Ovary (tissue), 3 donors: ENCODE results near the gene TREML1.

ENCODE experiments used
- POLR2A ChIP-seq: fragments of 450-650 bp; IDR thresholded peaks from one replicate; pipeline ENCODE4 v1.6.1; 2017; ENCODE audit warnings: antibody characterized with exemption, mild to moderate bottlenecking, moderate library complexity
- TF ChIP-seq, protein P1 (sequence below), 3 donors: fragments of 450-650 bp in 2 of 3; fragments of 200-600 bp in 1 of 3; IDR thresholded peaks; one replicate each; pipeline versions ENCODE4 v1.5.1 to v1.8.0; 2016 to 2022; ENCODE audit warnings: antibody characterized with exemption in 3 of 3, mild to moderate bottlenecking in 1 of 3
- donor health status: DM: no; HTN: no; CAD: no.

DNA sequence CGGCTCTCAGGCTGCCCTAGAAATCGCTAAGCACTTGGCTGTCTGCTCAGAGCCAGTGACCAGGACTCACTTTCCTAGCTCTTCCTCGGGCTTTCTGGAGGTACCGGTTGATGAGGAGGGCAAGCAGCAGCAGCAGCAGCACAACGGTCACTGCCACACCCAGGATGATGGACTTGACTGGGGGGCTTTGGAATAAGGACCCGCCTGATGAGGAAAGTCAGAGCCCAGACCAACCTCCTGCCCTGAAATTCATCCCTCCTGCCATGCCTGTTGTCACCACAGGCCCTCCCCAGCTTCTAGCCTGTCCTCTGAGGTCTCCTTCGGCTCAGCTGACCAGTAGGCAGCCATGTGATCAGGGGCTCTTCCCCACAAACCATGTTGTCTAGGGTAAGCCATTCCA lies 30.6 kb upstream of the TREML1 start:
- TF ChIP-seq, protein P1, sequence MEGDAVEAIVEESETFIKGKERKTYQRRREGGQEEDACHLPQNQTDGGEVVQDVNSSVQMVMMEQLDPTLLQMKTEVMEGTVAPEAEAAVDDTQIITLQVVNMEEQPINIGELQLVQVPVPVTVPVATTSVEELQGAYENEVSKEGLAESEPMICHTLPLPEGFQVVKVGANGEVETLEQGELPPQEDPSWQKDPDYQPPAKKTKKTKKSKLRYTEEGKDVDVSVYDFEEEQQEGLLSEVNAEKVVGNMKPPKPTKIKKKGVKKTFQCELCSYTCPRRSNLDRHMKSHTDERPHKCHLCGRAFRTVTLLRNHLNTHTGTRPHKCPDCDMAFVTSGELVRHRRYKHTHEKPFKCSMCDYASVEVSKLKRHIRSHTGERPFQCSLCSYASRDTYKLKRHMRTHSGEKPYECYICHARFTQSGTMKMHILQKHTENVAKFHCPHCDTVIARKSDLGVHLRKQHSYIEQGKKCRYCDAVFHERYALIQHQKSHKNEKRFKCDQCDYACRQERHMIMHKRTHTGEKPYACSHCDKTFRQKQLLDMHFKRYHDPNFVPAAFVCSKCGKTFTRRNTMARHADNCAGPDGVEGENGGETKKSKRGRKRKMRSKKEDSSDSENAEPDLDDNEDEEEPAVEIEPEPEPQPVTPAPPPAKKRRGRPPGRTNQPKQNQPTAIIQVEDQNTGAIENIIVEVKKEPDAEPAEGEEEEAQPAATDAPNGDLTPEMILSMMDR (IDR thresholded peaks at IDR 0.05): no peak
- TF ChIP-seq POLR2A: no peak
